GM12878 (cell line): ENCODE measurements around the gene TTLL7.

ENCODE experiments used
- BMI1 ChIP-seq: fragments of 450-650 bp; IDR thresholded peaks from 2 replicates; pipeline ENCODE4 v1.6.1; 2016; ENCODE audit warnings: mild to moderate bottlenecking, moderate library complexity, borderline replicate concordance
- CREM ChIP-seq: IDR thresholded peaks from 2 replicates; pipeline ENCODE4 v1.6.1; 2014; ENCODE audit warnings: antibody characterized with exemption, low read depth
- CTCF ChIP-seq, 3 experiments: IDR thresholded peaks in 2 of 3; conservative IDR thresholded peaks in 1 of 3; 2 replicates each; pipeline ENCODE4 v1.5.1; 2011; ENCODE audit warnings: low read depth in 3 of 3, low read length in 3 of 3, mild to moderate bottlenecking in 3 of 3, control low read depth in 2 of 3, moderate library complexity in 2 of 3, inconsistent platforms in 1 of 3, mixed read lengths in 1 of 3; ENCODE audit not compliant: control insufficient read depth in 2 of 3, insufficient read depth in 1 of 3; ENCODE audit errors: extremely low read depth in 1 of 3
- EP300 ChIP-seq, 2 experiments: fragments of 150-350 bp in 1 of 2; IDR thresholded peaks; 2 replicates each; pipeline ENCODE4 v1.6.1; 2011 to 2012; ENCODE audit warnings: low read depth in 2 of 2, low read length in 2 of 2, borderline replicate concordance in 1 of 2, improper control_type of control experiment in 1 of 2, inconsistent platforms in 1 of 2; ENCODE audit not compliant: control insufficient read depth in 1 of 2
- ESRRA ChIP-seq: IDR thresholded peaks from 2 replicates; pipeline ENCODE4 v1.6.1; 2012; ENCODE audit warnings: mild to moderate bottlenecking, low read length, improper control_type of control experiment
- POLR2AphosphoS2 ChIP-seq: IDR thresholded peaks from 2 replicates; pipeline ENCODE4 v1.6.1; 2011; ENCODE audit warnings: low read depth, mild to moderate bottlenecking, low read length, improper control_type of control experiment, moderate library complexity
- POLR2AphosphoS5 ChIP-seq: IDR thresholded peaks from 2 replicates; pipeline ENCODE4 v1.6.1; 2011; ENCODE audit warnings: mild to moderate bottlenecking, low read length, inconsistent platforms
- RAD21 ChIP-seq: IDR thresholded peaks from 2 replicates; pipeline ENCODE4 v1.6.1; 2011; ENCODE audit warnings: mild to moderate bottlenecking, low read depth, low read length, moderate library complexity; ENCODE audit not compliant: insufficient read depth
- ZNF24 ChIP-seq: fragments of 450-650 bp; IDR thresholded peaks from 2 replicates; pipeline ENCODE4 v1.6.1; 2017; ENCODE audit warnings: antibody characterized with exemption, mild to moderate bottlenecking
- ZNF274 ChIP-seq: IDR thresholded peaks from one replicate; pipeline ENCODE4 v1.8.0; 2011; ENCODE audit not compliant: insufficient read length, insufficient read depth
- TF ChIP-seq, protein P1 (sequence below): IDR thresholded peaks from 2 replicates; pipeline ENCODE4 v1.6.1; 2012; ENCODE audit warnings: low read depth, low read length, improper control_type of control experiment

DNA sequence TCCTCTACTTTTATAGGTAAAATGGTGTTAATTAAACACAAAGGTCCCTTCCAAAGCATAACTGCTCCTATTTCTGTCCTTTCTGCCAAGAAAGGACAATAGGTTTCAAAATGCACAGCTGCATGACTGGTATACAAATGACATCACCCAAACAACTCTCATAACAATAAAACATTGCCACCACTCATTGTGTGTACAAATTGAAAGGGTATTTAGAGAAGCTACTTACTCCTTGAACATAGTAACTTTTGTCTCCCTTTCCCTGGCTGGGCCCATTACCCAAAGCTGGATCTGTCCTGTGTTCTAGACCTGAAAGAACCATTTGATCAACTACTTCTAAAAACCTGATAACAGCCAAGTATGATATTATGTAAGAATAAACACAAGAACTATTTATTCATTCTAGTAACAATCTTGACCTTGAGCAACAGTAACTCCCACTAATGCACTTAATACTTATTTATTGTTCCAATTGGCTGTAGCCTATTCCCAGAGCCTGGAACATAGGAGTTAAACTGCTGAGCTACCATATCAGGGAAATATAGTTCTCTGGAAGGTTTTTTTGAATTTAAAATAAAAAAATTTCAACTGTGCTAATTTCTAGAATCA lies 38.2 kb downstream of the TTLL7 start:
- TF ChIP-seq, protein P1, sequence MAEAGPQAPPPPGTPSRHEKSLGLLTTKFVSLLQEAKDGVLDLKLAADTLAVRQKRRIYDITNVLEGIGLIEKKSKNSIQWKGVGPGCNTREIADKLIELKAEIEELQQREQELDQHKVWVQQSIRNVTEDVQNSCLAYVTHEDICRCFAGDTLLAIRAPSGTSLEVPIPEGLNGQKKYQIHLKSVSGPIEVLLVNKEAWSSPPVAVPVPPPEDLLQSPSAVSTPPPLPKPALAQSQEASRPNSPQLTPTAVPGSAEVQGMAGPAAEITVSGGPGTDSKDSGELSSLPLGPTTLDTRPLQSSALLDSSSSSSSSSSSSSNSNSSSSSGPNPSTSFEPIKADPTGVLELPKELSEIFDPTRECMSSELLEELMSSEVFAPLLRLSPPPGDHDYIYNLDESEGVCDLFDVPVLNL, result no peak
- TF ChIP-seq RAD21, result no peak
- no peak for TF ChIP-seq ESRRA
- TF ChIP-seq POLR2AphosphoS2, result no peak
- TF ChIP-seq EP300 (IDR thresholded peaks at IDR 0.05; ENCODE audit: borderline replicate concordance in 1 of 2, control insufficient read depth in 1 of 2, low read depth in 2 of 2, low read length in 2 of 2), result no peak
- TF ChIP-seq CREM, result no peak
- TF ChIP-seq ZNF274, result no peak
- no peak for TF ChIP-seq BMI1
- no peak for TF ChIP-seq POLR2AphosphoS5
- no peak for TF ChIP-seq CTCF (IDR thresholded peaks at IDR 0.05 in 2 of 3, conservative IDR thresholded peaks at IDR 0.05 in 1 of 3; ENCODE audit: control insufficient read depth in 2 of 3, extremely low read depth in 1 of 3, insufficient read depth in 1 of 3, low read depth in 3 of 3, low read length in 3 of 3)
- TF ChIP-seq ZNF24, result no peak
